NCI-H748 (cell line): ENCODE results near the gene SH3GLB2.
"Not testable (repeated sequence)": the region's sequence is repeated elsewhere in the genome, so short reads cannot be mapped to it uniquely, and the experiment has no call there.

Source experiments
- DNase-seq: peaks from one replicate; lab custom pipeline; 2025; ENCODE audit not compliant: unreplicated experiment; lab: John Stamatoyannopoulos, UW

Gene SH3GLB2

DNA sequence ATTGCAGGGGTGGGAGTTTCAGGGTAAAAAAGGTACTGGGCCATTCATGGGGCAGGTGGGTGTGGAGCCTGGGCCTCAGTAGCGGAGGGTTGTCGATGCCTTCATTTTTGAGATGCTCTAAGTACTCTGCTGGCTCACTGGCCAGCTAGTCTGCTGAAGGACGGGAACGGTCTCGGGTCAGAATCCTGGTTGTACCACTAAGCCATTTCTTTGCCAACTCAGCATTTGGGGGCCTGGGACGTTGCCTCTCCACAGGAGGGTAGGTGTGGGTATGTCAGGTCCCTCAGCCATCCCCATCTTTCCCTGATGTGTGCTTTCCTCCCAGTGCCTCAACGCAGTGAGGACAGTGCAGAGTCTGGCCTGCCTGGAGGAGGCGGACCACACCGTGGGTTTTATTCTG, 25.1 kb downstream of the SH3GLB2 start:
- no peak for DNase-seq

DNA sequence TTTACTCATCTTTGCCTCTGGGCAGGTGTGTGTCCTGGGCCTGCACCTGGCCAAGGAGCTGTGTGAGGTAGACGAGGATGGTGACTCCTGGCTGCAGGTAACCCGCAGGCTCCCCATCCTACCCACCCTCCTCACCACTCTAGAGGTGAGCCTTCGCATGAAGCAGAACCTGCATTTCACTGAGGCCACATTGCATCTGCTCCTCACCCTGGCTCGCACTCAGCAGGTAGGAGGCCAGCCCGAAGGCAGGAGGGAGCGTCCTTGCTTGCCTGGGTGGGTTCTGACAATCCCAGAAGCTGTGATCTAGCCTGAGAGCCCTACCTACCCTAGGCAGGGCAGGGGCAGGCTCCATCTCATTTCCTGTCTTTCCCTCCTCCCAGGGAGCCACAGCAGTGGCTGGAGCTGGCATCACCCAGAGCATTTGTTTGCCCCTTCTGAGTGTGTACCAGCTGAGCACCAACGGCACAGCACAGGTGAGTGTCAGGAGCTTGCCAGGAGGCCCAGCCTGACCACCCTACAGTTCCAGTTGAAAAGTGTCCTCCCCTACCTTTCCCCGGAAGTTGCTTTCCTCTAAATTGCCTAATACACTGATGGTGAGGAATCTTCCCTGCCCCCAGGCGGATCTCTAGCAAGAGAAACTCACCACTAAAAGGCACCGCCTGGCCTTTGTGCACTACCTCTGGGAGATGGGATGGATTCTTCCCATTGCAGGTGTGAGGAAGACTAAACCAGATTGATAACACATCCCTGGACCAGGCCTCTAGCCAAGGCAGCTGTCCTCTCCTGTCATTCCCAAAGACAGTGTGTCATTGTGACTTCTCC, 26.4 kb downstream of the SH3GLB2 start:
- DNase-seq, result no peak

DNA sequence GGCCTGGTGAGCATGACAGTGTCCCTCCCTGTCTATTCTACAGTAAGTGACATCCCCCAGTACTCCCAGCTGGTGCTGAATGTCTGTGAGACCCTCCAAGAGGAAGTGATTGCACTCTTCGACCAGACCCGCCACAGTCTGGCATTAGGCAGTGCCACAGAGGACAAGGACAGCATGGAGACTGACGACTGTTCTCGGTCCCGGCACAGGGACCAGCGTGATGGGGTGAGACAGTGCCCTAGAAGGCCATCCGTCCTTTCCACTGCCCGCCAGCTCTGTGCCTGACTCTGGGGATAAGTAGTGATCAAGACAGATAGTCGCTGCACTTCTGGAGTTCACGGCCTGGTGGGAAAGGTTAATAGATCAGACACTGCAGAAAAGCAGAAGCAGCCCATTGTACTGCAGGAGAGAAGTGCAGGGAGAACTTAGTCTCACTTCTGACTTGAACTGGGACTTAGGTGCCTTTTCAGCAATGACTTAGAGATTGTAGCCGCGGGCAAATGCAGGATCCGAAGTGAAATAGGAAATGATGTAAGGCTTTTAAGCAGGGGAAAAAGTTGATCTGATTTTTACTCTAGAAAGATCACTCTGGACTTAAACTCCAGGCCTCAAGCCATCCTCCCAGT, 28.4 kb downstream of the SH3GLB2 start:
- no peak for DNase-seq

DNA sequence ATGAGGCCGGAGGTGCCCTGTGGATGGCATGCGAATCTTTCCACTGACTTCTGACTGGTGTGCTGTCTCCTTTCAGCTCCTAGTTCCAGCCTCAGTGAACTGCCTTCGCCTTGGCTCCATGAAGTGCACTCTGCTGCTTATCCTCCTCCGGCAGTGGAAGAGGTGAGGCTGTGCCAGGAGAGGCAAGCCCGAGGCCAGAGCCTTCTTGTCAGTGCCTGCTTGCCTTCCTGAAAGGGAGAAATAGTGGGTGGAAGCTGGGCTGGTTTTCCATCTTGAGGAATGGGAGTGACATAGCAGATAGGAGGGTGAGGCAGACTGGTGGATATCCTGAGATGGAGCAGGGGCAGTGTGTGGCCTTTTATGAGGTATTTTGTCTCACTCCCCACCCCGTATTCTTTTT, 29.7 kb downstream of the SH3GLB2 start:
- no peak for DNase-seq

DNA sequence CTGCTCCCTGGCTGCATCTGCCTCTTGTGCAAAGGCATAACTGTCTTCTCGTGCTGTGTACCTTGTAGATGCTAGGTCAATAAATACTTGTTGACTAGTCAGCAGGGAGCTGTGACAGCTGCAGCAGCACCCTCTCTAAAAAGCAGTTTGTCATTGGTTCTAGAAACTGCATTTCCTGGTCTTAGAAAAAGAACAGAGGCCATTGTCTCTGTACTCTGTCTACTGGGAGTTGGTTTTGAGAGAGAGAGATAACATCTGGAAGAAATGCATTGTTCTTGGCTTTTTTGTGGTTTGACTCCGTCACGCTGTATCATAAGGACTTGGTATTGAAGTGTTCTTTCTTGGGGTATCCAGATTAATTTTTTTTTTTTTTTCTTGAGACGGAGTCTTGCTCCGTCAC, 32.3 kb downstream of the SH3GLB2 start:
- DNase-seq, result no peak

DNA sequence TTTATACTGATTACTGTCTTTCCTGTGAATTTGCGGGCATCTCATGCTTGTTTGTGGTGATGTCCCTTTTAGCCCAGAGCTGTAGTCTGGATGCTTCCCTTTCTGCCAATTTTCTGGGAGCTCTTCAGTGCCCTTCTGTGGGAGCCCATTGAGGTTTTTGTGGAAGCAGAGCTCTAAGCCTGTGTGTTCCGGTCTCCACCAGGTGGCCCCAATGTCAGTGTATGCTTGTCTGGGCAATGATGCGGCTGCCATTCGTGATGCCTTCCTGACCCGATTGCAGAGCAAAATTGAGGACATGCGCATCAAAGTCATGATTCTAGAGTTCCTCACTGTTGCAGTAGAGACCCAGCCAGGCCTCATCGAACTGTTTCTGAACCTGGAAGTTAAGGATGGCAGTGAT, 35.1 kb downstream of the SH3GLB2 start:
- DNase-seq, result no peak

DNA sequence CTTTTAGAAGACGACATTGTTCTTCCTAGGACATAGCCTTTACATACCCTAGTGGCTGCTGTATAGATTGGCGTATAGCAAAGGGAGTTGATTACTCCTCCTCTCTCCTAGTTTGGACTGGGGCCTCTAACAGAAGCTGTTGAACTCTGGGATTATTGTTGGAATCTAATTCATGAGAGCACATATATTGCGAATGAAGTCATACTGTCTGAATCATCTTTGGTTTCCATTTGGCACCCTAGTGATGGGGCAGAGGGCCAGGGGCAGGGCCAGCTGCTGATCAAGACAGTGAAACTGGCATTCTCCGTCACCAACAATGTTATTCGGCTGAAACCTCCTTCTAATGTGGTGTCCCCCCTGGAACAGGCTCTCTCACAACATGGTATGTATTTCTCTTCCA, 40.3 kb downstream of the SH3GLB2 start:
- no peak for DNase-seq

DNA sequence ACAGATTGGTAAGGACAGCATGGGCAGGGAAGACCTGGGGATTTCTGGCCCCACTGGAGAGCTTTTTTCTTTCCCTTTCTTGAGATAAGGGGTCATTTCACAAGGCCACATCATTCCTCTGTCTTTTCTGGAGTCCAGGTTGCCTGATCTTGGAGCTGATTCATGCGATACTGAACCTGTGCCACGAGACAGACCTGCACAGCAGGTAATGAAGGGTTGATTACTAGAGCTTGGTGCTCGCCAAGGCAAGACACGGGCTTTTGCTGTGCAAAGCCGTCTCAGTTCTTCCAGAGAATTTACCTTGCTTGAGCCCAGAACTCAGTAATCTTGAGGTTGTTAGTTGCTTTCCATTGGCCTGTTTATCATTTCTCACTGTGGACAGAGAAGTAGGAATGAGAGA, 41.5 kb downstream of the SH3GLB2 start:
- no peak for DNase-seq

DNA sequence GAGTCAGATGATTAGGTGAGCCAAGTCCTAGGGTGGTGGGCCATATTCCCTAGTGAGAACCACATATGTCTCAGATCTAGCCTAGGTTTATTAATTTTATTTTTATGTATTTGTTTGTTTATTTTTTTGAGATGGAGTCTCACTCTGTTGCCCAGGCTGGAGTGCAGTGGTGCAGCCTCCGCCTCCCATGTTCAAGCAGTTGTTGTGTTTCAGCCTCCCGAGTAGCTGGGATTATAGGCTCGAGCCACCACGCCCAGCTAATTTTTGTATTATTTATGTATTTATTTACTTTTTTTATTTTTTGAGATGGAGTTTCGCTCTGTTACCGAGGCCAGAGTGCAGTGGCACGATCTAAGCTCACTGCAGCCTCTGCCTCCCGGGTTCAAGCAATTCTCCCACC, 44.6 kb downstream of the SH3GLB2 start:
- DNase-seq, result no peak

DNA sequence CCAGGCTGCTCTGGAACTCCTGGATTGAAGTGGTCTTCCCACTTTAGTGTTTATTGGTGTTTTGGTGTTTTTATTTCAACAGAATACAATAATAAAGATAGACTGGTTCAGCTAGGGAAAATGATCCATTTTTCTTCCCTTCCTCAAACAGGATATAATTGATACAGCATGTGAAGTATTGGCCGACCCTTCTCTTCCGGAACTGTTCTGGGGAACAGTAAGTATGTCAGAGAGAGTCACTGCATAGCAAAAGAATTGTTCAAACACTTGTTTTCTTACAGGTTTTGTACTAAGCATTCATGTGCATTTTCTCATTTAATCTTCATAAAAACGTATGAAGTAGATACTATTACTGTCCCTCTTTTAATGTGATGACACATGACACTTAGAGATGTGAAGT, 49.0 kb downstream of the SH3GLB2 start:
- DNase-seq, result no peak

DNA sequence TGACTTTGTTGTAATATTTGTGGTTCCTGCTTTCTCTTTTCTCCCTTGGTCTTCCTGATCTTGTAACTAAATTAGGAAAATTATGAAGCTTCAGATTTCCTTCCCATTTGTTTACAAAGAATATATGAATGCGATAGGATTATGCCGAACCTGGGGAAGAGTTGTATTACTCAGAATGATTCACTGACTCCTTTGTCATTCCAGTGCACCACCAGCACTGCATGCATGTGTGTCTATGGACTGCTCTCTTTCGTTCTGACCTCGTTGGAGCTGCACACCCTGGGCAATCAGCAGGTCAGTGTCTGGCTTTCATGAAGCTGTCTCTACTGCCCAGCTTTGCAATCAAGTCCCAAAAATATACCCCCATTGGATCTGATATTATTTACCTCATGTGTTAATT, 55.2 kb downstream of the SH3GLB2 start:
- no peak for DNase-seq

DNA sequence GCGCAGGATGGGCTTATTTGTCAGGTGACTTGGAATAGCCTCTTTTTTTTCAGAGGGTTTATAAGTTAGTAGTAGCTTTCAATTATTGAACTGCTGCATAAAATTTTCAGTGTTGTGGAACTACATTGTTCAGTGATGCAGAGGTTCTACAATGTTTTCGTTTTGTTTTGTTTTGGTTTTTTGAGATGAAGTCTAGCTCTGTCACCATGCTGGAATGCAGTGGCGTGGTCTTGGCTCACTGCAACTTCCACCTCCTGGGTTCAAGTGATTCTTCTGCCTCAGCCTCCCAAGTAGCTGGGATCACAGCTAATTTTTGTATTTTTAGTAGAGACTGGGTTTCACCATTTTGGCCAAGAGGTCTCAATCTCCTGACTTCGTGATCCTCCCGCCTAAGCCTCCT, 58.6 kb downstream of the SH3GLB2 start:
- no peak for DNase-seq

DNA sequence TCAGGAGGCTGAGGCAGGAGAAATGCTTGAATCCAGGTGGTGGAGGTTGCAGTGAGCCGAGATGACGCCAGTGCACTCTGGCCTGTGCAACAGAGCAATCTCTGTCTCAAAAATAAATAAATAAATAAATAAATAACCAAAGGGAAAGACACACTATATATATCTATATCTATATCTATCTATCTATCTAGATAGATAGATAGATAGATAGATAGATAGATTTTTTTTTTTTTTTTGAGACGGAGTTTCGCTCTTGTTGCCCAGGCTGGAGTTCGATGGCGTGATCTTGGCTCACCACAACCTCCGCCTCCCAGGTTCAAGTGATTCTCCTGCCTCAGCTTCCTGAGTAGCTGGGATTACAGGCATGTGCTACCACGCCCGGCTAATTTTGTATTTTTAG, 66.7 kb downstream of the SH3GLB2 start:
- not testable (repeated sequence) for DNase-seq
